B cell (primary cell): Measurements from ENCODE around the gene PRKACA.

Experiments
- EZH2 ChIP-seq: IDR thresholded peaks from 2 replicates; pipeline ENCODE4 v1.6.1; 2012; ENCODE audit warnings: borderline replicate concordance, low read depth, mild to moderate bottlenecking, moderate library complexity, low read length; ENCODE audit not compliant: insufficient read depth, poor library complexity, severe bottlenecking
- TF ChIP-seq, protein P1 (sequence below): fragments of 200-600 bp; IDR thresholded peaks from one replicate; pipeline ENCODE4 v1.8.0; 2022; ENCODE audit warnings: antibody characterized with exemption, mild to moderate bottlenecking

DNA sequence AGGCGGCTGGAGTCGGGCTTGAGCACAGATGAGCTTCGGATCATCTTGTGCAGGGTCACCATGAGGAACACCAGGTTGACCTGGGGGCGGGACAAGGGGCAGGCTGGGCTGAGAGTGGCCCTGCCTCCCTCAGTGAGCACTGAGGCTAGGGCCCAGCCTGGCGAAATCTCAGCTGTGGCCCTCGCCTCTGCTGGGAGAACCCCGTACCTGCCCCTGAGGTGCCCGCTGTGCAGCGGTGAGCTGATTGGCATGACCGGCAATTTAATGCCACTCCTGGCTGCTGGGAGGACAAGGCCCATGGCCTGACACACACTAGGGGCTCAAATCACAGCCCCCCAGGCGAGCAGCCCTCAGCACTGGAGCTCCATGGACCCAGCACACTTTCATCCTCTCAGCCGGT is 38.6 kb upstream of the PRKACA start:
- TF ChIP-seq, protein P1, sequence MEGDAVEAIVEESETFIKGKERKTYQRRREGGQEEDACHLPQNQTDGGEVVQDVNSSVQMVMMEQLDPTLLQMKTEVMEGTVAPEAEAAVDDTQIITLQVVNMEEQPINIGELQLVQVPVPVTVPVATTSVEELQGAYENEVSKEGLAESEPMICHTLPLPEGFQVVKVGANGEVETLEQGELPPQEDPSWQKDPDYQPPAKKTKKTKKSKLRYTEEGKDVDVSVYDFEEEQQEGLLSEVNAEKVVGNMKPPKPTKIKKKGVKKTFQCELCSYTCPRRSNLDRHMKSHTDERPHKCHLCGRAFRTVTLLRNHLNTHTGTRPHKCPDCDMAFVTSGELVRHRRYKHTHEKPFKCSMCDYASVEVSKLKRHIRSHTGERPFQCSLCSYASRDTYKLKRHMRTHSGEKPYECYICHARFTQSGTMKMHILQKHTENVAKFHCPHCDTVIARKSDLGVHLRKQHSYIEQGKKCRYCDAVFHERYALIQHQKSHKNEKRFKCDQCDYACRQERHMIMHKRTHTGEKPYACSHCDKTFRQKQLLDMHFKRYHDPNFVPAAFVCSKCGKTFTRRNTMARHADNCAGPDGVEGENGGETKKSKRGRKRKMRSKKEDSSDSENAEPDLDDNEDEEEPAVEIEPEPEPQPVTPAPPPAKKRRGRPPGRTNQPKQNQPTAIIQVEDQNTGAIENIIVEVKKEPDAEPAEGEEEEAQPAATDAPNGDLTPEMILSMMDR: no peak
- no peak for TF ChIP-seq EZH2
